Choroid plexus epithelial cell (primary cell): Measurements from ENCODE around the gene ZFP36L1.

ENCODE experiments used
- DNase-seq: peaks from one replicate; pipeline ENCODE4 v3.0.0-alpha.2; 2010; ENCODE audit warnings: low read depth
- H3K4me3 ChIP-seq: 2 replicates; pipeline ENCODE4 v1.5.1; 2011; ENCODE audit warnings: low read depth, mild to moderate bottlenecking, control low read depth, low read length, moderate library complexity
- TF ChIP-seq, protein P1 (sequence below): conservative IDR thresholded peaks from 2 replicates; pipeline ENCODE4 v1.5.1; 2011; ENCODE audit warnings: low read depth, mild to moderate bottlenecking, control low read depth, inconsistent platforms, low read length, moderate library complexity

The ZFP36L1 gene

DNA sequence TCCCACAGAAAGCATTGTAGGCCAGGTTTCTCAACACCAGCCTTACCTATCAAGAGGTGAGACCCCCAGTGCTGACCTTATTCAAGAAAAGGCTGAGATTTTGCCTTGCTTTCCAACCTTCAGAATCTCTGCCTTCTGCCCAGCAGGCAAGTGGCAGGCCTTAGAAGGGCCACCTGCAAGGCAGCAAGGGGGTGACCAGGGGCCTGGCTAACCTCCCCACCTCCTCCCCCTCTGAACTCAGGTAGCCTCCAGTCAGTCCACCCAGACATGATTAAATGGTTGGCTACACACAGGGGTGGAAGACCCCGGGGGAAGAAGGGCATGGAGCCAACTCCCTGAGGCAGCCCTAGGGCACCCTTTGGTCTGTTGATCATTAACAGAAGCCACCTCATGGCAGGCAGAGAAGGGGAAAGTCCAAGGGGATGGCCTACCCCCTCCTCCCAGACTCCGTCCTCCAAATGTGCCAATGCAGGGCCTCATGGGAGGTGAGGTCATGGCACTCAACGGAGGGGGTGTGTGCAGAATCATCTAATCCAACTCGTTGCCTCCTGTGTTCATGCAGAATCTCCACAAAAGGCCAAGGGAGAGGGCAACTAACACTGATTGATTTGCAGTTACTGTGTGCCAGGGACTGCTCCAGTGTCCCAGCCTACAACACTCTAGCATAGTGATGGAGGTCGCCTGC lies 8.5 kb downstream of the ZFP36L1 start:
- no peak for DNase-seq
- H3K4me3 ChIP-seq = no peak overlapping the region
- TF ChIP-seq, protein P1, sequence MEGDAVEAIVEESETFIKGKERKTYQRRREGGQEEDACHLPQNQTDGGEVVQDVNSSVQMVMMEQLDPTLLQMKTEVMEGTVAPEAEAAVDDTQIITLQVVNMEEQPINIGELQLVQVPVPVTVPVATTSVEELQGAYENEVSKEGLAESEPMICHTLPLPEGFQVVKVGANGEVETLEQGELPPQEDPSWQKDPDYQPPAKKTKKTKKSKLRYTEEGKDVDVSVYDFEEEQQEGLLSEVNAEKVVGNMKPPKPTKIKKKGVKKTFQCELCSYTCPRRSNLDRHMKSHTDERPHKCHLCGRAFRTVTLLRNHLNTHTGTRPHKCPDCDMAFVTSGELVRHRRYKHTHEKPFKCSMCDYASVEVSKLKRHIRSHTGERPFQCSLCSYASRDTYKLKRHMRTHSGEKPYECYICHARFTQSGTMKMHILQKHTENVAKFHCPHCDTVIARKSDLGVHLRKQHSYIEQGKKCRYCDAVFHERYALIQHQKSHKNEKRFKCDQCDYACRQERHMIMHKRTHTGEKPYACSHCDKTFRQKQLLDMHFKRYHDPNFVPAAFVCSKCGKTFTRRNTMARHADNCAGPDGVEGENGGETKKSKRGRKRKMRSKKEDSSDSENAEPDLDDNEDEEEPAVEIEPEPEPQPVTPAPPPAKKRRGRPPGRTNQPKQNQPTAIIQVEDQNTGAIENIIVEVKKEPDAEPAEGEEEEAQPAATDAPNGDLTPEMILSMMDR = no peak

DNA sequence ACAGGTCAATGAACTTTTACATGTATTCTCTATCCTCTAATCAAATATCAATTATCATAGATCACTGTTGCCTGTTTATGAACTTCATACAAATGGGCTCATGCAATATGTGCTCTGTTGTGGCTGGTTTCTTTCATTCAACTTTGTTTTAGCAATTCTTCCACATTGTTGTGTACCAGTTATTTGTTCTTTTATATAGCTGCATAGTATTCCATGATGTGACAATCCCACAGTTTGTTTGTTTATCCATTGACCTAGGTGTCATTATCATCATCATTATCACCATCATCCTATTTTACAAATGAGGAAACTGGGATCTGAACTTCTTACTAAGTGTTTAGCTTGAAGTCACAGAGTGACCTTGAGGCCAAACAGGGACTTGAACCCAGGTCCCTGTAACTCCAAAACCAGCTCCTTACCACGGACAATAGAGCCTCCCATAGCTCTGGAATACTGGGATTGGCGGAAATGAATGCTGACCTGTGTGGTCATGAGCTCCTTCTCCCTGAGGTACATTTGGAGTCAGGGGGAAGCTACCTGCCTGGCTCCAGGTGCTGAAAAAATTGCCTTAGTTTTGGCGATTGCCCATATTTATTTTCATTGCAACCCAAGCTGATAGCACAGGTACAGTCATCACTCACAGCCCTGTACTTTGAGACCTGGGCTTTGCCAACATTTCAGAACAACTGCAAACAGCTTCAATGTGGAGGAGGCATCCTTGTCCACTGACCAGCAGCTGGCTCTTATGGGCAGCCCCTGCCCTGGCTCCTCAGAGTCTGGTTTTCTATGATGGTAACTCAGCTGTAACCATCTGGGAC lies 9.2 kb downstream of the ZFP36L1 start:
- H3K4me3 ChIP-seq = no peak overlapping the region
- TF ChIP-seq, protein P1 = no peak
- DNase-seq = no peak

DNA sequence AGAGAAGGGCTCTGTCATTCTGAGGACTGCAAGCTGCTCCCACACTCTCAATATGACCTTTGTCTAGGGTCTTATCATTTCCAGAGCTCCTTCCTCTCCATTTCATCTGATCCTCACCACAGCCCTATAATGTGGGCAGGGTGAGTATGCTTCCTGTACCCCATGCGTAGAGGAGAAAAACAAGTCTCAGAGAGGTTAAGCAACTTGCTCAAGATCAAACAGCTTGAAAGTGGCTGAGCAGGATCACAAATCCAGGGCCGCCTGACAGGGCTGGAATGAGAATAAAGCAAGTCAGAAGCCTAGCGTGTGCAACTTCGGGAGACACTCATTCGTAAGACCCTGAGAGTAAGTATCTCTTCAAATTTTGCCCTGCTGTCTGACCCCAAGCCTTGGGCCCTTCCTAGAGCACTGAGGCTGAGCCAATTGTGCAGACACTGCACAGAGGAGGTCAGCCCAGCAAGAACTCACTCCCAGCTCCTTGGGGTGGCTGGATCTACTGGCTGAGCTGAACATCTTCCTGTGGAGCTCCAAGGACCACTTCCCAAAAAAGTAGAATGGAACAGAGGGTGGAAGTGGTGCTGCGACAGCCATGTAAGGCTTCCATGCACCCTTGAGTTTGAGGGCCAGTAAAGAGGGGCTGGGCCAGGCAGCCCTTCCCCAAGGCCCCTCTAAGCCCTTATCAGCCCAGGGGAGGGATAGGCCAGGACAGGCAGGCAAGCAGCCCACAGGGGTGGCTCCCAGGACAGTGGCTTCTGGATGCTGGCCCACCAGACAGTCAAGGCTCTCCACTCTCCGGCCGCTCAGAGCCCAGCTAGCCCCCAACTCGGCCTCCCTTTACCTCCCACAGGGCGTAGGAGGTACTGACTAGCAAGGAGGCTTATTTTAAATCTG lies 10.5 kb downstream of the ZFP36L1 start:
- H3K4me3 ChIP-seq = no peak overlapping the region
- TF ChIP-seq, protein P1 = no peak
- DNase-seq = no peak

DNA sequence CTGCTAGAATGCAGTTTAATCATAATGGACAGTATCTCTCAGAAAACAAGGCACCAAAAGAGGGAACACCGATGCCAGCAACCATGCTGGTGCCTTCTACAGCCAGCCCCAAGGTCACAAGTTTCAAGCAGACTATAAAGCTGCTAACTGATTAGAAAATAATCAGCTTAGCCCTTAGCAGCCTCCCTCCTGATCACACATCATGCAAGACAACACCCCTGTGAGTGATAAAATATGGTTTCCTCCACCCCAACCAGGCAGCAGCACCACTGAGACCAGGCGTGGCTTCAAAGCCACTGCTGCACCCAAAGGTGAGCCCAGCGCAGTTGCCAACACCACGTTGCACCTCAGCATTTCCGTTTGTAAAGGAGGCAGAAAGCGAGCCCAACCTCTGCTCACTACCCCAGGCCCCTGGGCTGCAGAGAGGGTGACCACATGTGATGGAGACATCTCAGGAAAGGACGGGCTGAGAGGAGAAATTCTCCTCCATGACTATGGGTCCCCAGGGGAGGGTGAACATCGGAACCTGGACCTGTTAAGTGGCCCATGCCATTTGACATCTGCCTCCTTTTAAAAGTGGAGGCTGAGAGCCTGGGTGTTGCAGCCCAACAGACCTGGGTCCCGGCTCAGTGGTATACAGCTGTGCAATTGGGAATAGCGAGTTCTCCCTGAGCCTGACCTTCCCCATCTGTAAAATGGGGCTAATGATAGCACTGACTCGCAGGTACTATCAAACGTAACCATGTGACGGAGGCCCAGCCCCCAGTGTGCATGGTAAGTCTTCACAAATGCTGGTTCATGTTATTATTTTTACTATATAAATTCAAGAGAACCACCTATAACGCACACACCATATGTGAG lies 11.5 kb downstream of the ZFP36L1 start:
- TF ChIP-seq, protein P1 = no peak
- H3K4me3 ChIP-seq = no peak overlapping the region
- no peak for DNase-seq

DNA sequence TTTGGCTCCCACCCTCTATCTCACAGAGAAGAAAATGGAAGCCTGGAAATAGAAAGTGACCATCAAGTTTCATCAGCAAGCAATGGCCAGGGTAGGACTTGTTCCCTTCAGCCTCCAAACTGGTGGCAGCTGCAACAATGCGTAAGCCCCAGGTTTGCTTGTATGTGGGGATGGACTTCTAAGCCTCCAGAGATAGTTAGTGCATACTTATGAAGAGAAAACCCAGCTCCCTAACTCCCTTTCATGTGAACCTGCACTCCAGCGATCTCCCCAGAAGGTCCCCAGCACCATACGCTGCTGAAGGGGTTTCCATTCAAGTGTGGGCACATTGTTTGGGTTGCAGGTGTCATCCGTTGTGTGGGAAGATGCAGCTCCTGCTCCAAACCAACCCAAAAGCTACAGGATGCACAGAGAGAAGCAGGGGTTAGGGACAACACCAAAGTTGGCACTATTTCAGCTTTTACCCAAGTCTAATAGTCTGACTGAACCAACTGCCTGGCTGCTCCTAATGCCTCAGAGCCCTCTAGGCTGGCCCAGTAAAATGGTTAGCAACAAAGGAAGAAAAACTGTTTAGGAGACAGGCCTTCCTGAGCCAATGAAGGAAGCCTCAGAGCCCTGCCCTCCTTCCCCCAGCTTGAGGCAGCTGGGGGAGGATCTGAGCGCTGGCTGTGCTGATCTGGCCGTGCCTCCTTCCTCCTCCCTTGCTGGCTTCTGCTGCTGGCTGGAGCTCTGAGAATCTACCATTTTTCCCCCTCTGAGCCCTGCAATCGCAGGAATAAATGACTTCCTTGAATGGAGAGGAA lies 12.3 kb downstream of the ZFP36L1 start:
- H3K4me3 ChIP-seq = no peak overlapping the region
- TF ChIP-seq, protein P1 = no peak
- peak; percentile 78 for DNase-seq
